Right atrium auricular region (tissue), 2 donors: Measurements from ENCODE around the gene TPSG1. TPM values are rescaled to one million over a fixed set of nuclear protein-coding genes. Genes with fewer than 3 reads are reported as not detected.

Source experiments
- DNase-seq: peaks from one replicate; pipeline ENCODE4 v3.0.0-alpha.2; 2019; ENCODE audit warnings: low spot score
- H3K27ac ChIP-seq, 2 donors: fragments of 200-600 bp; sonication (generic); 1 replicate in 1 of 2; 2 replicates in 1 of 2; pipeline ENCODE4 v1.5.1; 2016 to 2019
- H3K27me3 ChIP-seq, 2 donors: fragments of 200-600 bp; sonication (generic); one replicate each; pipeline versions ENCODE4 v1.5.1 to v1.6.0; 2017 to 2019
- H3K36me3 ChIP-seq: fragments of 200-600 bp; sonication (generic); one replicate; pipeline ENCODE4 v1.5.1; 2016
- H3K4me1 ChIP-seq, 2 donors: fragments of 200-600 bp; sonication (generic); one replicate each; pipeline versions ENCODE4 v1.5.1 to v1.6.0; 2017 to 2019
- H3K4me3 ChIP-seq, 2 donors: fragments of 200-600 bp; sonication (generic); 1 replicate in 1 of 2; 2 replicates in 1 of 2; pipeline ENCODE4 v1.5.1; 2017 to 2019; ENCODE audit warnings: mild to moderate bottlenecking in 1 of 2, moderate library complexity in 1 of 2
- H3K9me3 ChIP-seq, 2 donors: fragments of 200-600 bp; sonication (generic); one replicate each; pipeline ENCODE4 v1.5.1; 2019
- total RNA-seq, 2 donors: library from RNA; depleted of rRNA; stranded (reverse); fragments of >200 nt; gene quantifications; one replicate each; pipeline ENCODE4 v1.1.0, GENCODE V29; 2016
- TF ChIP-seq, protein P1 (sequence below), 2 donors: fragments of 200-600 bp; sonication (generic); IDR thresholded peaks; one replicate each; pipeline ENCODE4 v1.5.1; 2019; ENCODE audit warnings: antibody characterized with exemption in 2 of 2

The TPSG1 gene
- total RNA-seq, 2 donors from 2014 or later, result not detected

GRCh38 chr16:1210461-1210860 lies 14.6 kb downstream of the TPSG1 start:
- TF ChIP-seq, protein P1, sequence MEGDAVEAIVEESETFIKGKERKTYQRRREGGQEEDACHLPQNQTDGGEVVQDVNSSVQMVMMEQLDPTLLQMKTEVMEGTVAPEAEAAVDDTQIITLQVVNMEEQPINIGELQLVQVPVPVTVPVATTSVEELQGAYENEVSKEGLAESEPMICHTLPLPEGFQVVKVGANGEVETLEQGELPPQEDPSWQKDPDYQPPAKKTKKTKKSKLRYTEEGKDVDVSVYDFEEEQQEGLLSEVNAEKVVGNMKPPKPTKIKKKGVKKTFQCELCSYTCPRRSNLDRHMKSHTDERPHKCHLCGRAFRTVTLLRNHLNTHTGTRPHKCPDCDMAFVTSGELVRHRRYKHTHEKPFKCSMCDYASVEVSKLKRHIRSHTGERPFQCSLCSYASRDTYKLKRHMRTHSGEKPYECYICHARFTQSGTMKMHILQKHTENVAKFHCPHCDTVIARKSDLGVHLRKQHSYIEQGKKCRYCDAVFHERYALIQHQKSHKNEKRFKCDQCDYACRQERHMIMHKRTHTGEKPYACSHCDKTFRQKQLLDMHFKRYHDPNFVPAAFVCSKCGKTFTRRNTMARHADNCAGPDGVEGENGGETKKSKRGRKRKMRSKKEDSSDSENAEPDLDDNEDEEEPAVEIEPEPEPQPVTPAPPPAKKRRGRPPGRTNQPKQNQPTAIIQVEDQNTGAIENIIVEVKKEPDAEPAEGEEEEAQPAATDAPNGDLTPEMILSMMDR (IDR thresholded peaks at IDR 0.05), result no peak
- DNase-seq, result no peak
- H3K36me3 ChIP-seq, result no peaks in the 10 kb centered on the region
- no peak overlapping the region for H3K4me3 ChIP-seq
- H3K27ac ChIP-seq, result no peak overlapping the region
- no peaks in the 10 kb centered on the region for H3K27me3 ChIP-seq
- H3K9me3 ChIP-seq, result no peaks in the 10 kb centered on the region
- no peaks in the 10 kb centered on the region for H3K4me1 ChIP-seq

DNA sequence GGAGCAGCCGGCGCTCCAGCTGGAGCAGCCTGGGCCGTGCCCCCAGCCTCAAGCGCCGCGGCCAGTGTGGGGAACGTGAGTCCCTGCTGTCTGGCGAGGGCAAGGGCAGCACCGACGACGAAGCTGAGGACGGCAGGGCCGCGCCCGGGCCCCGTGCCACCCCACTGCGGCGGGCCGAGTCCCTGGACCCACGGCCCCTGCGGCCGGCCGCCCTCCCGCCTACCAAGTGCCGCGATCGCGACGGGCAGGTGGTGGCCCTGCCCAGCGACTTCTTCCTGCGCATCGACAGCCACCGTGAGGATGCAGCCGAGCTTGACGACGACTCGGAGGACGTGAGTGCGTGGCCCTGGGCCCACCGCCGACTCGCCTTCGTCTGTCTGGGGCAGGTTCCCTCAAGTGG lies 16.0 kb downstream of the TPSG1 start:
- H3K36me3 ChIP-seq, result no peaks in the 10 kb centered on the region
- no peaks in the 10 kb centered on the region for H3K27me3 ChIP-seq
- no peak for DNase-seq
- TF ChIP-seq, protein P1 (IDR thresholded peaks at IDR 0.05), result no peak
- H3K4me1 ChIP-seq, result no peaks in the 10 kb centered on the region
- no peaks in the 10 kb centered on the region for H3K9me3 ChIP-seq
- no peak overlapping the region for H3K4me3 ChIP-seq
- H3K27ac ChIP-seq, result no peak overlapping the region

DNA sequence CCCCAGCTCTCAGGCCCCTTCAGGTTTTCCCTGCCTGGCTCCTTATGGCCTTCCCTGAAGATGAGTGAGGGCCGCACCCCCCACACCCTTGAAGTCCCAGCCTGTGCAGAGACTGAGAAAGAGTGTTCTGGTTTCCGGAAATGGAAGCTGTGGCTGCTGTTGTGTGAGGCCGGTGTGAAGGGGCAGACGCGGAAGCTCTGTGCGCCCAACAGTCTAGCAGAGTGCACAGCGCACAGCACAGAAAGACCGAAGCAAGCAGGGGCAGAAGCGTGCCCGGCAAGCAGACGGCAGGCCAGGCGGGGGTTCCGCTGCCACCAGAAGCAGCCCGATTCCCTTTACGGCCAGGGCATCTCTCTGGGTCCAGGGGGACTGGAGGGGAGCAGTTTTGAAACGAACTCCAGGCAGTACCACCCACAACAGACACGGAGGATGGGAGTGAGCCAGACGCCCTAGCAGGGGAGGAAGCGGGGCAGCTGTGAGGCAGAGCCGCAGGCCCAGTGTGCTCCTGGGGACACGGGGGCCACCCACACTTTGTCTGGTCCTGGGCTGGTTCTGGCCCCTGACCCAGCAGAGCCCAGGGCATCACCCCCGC lies 16.7 kb downstream of the TPSG1 start:
- no peak overlapping the region for H3K27ac ChIP-seq
- TF ChIP-seq, protein P1 (IDR thresholded peaks at IDR 0.05), result no peak
- no peak overlapping the region for H3K4me3 ChIP-seq
- H3K36me3 ChIP-seq, result no peaks in the 10 kb centered on the region
- no peaks in the 10 kb centered on the region for H3K9me3 ChIP-seq
- DNase-seq, result no peak
- no peaks in the 10 kb centered on the region for H3K27me3 ChIP-seq
- no peaks in the 10 kb centered on the region for H3K4me1 ChIP-seq

- Histone ChIP-seq H3K36me3 (no peaks in the 10 kb centered on the region), H3K27ac (no peak overlapping the region), H3K9me3 (no peaks in the 10 kb centered on the region), H3K27me3 (no peaks in the 10 kb centered on the region), H3K4me3 (no peak overlapping the region), H3K4me1 (no peaks in the 10 kb centered on the region)
- no peak for DNase-seq
- TF ChIP-seq, protein P1 (IDR thresholded peaks at IDR 0.05), result no peak
These were observed 18.3 kb downstream of the TPSG1 start for GRCh38 chr16:1206786-1207185.

DNA sequence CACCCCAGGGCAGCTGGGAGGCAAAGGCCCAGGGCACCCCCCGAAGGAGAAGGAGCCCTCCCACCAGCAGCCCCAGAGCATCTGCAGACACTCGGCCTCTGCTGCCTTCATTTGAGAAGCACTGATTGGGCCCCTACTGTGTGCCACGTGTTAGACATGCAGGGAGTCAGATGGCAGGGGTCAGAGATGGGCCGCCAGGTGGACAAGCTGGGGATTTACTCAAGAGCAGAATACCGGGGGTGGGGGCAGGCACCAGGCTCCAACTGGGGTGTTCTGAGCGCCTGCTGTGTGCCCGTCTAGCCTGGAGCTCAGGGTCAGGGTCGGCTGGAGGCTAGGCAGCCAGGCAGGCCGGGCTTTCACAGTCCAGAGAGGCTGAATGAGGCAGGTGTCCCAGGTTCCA lies 18.7 kb downstream of the TPSG1 start:
- DNase-seq, result no peak

More for the DNA sequence above, 18.7 kb downstream of the TPSG1 start:
- H3K4me3 ChIP-seq, result no peak overlapping the region
- H3K36me3 ChIP-seq, result no peaks in the 10 kb centered on the region
- no peaks in the 10 kb centered on the region for H3K9me3 ChIP-seq
- no peaks in the 10 kb centered on the region for H3K4me1 ChIP-seq
- TF ChIP-seq, protein P1 (IDR thresholded peaks at IDR 0.05), result no peak
- no peaks in the 10 kb centered on the region for H3K27me3 ChIP-seq
- no peak overlapping the region for H3K27ac ChIP-seq
